HepG2 (cell line): ENCODE data around the gene SLC7A6OS. TPM values are rescaled to one million over a fixed set of nuclear protein-coding genes. Genes with fewer than 3 reads are reported as not detected.

ENCODE experiments used
- FOXP1 ChIP-seq, 2 experiments: fragments of 450-650 bp in 1 of 2; IDR thresholded peaks; 2 replicates each; pipeline ENCODE4 v1.6.1; 2017 to 2018; ENCODE audit warnings: antibody characterized with exemption in 1 of 2
- HIC2 ChIP-seq: sonication (generic); formaldehyde crosslinking; IDR thresholded peaks from 2 replicates; pipeline ENCODE4 v1.9.0; 2022; ENCODE audit warnings: low read depth, missing genetic modification reagents
- KLF12 ChIP-seq: sonication (generic); formaldehyde crosslinking; IDR thresholded peaks from 2 replicates; pipeline ENCODE4 v1.4.0; 2020; ENCODE audit warnings: missing genetic modification reagents, borderline replicate concordance
- ZFP62 ChIP-seq: sonication (generic); formaldehyde crosslinking; IDR thresholded peaks from 2 replicates; pipeline ENCODE4 v1.4.0; 2020; ENCODE audit warnings: missing genetic modification reagents
- ZNF530 ChIP-seq: sonication (generic); formaldehyde crosslinking; IDR thresholded peaks from 2 replicates; pipeline ENCODE4 v1.5.0; 2020; ENCODE audit warnings: low read depth, mild to moderate bottlenecking, missing genetic modification reagents
- polyA plus RNA-seq, 8 experiments: library from polyadenylated mRNA; depleted of rRNA in 3 of 8; stranded (reverse) in 7 of 8; unstranded in 1 of 8; fragments of >200 nt; fragmentation: Illumina TruSeq in 4 of 8; extraction: Trizol in 4 of 8; gene quantifications; 2 replicates each; pipeline versions ENCODE4 v1.2.1 to v1.2.3, GENCODE V29; 2011 to 2016; ENCODE audit warnings: low read depth in 4 of 8, missing spikeins in 1 of 8, mixed read lengths in 1 of 8; ENCODE audit not compliant: insufficient read depth in 1 of 8
- total RNA-seq, 5 experiments: library from RNA; depleted of rRNA; stranded (reverse); fragments of >200 nt; fragmentation: Illumina TruSeq; extraction: Trizol; gene quantifications; 2 replicates each; pipeline ENCODE4 v1.2.3, GENCODE V29; 2016; ENCODE audit warnings: low read depth in 1 of 5
- TF ChIP-seq, protein P1 (sequence below): sonication (generic); formaldehyde crosslinking; IDR thresholded peaks from 2 replicates; pipeline ENCODE4 v1.4.0; 2020; ENCODE audit warnings: missing genetic modification reagents

The SLC7A6OS gene
- total and polyA plus RNA-seq, 2 of the 13 experiments (the other 11 are each of a cell fraction or from before 2014, with no cell fraction given), result 11.2 to 21.5 TPM

DNA sequence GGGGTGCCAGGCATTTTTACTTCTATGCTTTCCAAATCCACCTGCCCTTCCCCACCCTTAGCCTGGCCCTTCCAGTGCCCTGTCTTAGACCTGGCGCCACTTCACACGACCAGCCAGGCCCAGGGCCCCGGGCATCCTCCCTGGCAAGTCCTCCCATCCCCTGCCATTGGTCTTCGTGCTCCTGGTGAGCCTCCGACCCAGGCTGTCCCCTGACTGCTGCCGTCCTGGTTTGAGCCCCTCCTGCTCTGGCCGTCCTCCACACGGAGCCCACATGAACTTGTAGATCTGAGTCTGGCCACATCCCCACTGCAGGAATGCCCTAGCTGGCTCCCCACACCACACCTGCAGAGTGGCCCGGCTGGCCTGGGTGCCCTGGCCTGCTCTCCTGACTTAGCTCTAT is 44.1 kb upstream of the SLC7A6OS start (continued):
- TF ChIP-seq HIC2 (no peak), KLF12 (no peak), ZNF530 (CRISPR knock-in tag) (no peak), ZFP62 (CRISPR knock-in tag) (no peak), FOXP1 (IDR thresholded peaks at IDR 0.05) (no peak), FOXP1 (CRISPR knock-in tag; IDR thresholded peaks at IDR 0.05) (no peak)
- TF ChIP-seq, protein P1, sequence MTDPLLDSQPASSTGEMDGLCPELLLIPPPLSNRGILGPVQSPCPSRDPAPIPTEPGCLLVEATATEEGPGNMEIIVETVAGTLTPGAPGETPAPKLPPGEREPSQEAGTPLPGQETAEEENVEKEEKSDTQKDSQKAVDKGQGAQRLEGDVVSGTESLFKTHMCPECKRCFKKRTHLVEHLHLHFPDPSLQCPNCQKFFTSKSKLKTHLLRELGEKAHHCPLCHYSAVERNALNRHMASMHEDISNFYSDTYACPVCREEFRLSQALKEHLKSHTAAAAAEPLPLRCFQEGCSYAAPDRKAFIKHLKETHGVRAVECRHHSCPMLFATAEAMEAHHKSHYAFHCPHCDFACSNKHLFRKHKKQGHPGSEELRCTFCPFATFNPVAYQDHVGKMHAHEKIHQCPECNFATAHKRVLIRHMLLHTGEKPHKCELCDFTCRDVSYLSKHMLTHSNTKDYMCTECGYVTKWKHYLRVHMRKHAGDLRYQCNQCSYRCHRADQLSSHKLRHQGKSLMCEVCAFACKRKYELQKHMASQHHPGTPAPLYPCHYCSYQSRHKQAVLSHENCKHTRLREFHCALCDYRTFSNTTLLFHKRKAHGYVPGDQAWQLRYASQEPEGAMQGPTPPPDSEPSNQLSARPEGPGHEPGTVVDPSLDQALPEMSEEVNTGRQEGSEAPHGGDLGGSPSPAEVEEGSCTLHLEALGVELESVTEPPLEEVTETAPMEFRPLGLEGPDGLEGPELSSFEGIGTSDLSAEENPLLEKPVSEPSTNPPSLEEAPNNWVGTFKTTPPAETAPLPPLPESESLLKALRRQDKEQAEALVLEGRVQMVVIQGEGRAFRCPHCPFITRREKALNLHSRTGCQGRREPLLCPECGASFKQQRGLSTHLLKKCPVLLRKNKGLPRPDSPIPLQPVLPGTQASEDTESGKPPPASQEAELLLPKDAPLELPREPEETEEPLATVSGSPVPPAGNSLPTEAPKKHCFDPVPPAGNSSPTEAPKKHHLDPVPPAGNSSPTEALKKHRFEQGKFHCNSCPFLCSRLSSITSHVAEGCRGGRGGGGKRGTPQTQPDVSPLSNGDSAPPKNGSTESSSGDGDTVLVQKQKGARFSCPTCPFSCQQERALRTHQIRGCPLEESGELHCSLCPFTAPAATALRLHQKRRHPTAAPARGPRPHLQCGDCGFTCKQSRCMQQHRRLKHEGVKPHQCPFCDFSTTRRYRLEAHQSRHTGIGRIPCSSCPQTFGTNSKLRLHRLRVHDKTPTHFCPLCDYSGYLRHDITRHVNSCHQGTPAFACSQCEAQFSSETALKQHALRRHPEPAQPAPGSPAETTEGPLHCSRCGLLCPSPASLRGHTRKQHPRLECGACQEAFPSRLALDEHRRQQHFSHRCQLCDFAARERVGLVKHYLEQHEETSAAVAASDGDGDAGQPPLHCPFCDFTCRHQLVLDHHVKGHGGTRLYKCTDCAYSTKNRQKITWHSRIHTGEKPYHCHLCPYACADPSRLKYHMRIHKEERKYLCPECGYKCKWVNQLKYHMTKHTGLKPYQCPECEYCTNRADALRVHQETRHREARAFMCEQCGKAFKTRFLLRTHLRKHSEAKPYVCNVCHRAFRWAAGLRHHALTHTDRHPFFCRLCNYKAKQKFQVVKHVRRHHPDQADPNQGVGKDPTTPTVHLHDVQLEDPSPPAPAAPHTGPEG, result no peak
